Measurements from ENCODE around the gene PTPRR.

- TF ChIP-seq CTCF (IDR thresholded peaks at IDR 0.05) (no peak), POLR2A (IDR thresholded peaks at IDR 0.05) (no peak)
Measured at GRCh38 chr12:70960484-70960883, 39.9 kb upstream of the PTPRR start.

Measured in esophagus squamous epithelium (tissue), 4 donors.